Medulla oblongata (tissue), 1 donor: Measurements from ENCODE around the gene ADPRS.
A peak's percentile ranks its signal among the peaks of the same experiment; 100 is the strongest.

ENCODE experiments used
- DNase-seq: peaks from one replicate; pipeline ENCODE4 v3.0.0-alpha.2; 2015; ENCODE audit errors: extremely low spot score

The ADPRS gene, protein sequence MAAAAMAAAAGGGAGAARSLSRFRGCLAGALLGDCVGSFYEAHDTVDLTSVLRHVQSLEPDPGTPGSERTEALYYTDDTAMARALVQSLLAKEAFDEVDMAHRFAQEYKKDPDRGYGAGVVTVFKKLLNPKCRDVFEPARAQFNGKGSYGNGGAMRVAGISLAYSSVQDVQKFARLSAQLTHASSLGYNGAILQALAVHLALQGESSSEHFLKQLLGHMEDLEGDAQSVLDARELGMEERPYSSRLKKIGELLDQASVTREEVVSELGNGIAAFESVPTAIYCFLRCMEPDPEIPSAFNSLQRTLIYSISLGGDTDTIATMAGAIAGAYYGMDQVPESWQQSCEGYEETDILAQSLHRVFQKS

DNA sequence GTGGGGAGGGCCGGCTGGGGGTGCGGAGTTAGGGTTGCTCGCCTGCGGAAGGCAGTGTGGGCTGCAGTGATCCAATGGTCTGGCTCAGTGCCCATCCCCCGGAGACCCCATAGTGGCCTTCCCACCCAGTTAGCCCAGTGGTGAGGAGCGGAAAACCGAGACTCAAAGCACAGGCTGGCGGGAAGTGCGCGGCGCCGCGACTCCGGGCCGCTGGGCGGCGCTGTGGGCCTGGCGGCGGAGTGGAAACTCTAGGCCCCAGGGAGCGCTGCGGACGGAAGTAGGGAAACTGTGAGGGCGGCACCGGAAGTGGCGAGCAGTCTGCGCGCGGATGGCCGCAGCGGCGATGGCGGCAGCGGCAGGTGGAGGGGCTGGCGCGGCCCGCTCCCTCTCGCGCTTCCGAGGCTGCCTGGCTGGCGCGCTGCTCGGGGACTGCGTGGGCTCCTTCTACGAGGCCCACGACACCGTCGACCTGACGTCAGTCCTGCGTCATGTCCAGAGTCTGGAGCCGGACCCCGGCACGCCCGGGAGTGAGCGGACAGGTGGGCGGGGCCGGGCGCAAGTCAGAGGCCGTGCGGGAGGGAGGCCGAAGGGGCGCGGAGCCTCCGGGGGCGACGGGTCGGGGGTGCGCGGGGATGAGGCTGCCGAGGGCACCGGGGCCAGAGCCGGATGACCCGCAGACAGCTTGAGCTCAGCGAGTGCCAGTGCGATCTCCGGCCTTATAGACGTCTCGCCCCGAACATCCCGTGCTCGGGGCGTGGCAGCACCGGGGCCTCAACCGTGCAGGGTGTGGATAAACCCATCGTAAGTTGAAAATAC lies at the start of gene ADPRS:
ADPRS (plus strand) TSS at position 316 of the 816 bp plus-strand sequence; CDS start at position 329, 13 bp downstream.
- DNase-seq, result peak; percentile 89

DNA sequence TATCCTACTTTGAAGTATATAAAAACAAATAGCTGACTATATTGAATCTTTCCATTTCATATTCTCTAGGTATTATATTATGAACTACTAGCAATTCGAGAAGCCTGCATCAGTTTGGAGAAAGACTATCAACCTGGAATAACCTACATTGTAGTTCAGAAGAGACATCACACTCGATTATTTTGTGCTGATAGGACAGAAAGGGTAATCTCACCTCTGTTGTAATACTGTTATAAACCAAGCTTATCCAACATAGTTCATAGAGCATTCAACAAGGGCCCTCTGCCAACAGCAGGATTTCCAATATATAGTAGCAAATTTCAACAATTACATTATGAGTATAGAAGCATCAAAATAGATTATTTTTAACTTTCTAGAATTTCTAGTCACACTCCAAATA lies 48.5 kb upstream of the ADPRS start:
- no peak for DNase-seq

DNA sequence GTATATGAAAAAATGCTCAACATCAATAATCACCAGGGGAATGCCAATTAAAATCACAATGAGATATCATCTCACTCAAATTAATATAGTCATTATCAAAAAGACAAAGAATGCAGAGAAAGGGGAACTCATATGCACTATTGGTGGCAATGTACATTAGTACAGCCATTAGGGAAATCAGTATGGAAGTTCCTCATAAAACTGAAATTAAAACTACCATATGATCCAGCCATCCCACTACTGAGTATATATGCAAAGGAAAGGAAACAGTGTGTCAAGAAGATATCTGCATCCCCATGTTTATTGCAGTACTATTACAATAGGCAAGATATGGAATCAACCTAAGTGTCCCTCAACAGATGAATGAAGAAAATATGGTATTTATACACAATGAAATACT lies 36.9 kb upstream of the ADPRS start:
- DNase-seq, result no peak

DNA sequence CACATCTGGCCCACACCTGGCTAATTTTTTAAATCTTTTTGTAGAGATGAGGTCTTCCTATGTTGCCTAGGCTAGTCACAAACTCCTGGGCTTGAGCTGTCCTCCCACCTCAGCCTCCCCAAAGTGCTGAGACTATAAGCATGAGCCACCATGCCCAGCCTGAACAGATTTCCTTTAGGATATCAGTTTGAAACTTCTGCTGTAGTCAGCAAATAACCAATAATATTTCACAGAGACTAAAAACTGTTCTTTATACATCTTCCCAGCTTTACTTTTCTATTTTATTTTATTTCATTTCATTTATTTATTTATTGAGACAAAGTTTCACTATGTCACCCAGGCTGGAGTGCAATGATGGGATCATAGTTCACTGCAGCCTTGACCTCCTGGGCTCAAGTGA lies 34.7 kb upstream of the ADPRS start:
- no peak for DNase-seq

DNA sequence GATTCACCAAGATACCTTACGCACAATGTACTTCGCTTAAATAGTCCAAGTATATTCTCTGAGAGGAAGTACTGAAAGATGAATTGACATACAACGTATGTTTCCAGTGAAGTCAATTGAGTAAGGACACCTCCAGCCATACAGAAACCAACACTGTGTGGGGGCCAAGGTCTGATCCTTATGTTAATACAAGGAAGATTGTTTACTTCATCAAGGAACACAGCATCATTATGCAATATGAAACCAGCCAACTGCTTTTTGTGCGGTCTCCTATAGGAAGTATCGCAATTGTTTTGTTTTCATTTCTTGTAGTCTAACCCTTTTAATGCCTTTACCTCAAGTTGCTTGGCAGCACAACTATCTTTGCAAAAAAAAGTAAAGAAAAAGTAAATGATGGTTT lies 33.0 kb upstream of the ADPRS start:
- no peak for DNase-seq

DNA sequence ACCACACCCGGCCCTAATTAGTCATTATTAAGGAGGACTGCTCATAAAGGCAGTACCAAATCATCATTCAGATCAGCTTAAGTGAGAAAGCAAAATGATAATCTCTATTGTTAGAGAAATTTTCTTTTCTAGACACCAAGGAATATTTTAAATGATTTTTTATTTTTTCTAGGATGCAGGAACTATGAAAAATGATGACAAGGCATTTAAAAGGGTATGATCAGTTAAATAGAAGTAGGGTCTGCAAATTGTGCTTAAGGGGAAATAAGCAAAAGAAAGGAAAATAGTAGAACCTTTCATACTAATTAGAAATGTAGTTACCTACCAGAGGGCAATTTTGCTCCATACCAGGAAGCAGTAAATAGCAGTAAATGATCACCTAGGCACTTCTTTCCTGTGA lies 26.4 kb upstream of the ADPRS start:
- no peak for DNase-seq

DNA sequence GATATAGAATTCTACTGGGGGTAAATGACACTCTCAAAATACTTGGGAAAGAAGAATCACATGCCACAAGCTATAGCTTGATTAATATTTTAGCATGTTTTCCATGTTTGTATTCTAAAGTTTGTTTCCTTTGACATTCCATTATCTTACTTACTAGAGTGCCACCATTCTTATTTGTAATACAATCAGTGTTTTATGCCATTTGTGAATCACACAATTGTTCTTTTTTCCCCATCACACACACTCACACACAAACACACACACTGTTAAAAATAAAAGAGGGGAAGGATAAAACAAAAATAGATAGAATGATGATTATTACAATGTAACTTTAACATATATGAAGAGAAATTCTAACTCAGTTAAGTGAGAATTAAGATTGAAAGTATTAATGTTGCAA lies 20.8 kb upstream of the ADPRS start:
- DNase-seq, result peak; percentile 74

DNA sequence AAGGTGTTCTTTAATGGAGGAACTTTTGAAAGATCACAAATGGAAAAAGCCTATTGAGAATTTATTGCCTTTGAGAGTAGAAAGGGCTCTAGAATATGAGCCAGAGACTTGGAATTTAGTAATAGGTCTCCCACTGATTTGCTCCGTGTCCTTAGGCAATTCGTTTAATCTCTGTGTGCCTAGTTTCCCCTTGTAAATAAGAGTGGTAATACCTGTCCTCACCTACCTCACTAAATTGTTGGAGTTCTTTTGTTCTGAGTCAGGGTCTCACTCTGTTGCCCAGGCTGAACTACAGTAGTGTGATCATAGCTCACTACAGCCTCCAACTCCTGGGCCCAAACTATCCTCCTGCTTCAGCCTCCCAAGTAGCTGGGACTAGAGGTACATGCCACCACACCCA lies 19.8 kb upstream of the ADPRS start:
- no peak for DNase-seq

DNA sequence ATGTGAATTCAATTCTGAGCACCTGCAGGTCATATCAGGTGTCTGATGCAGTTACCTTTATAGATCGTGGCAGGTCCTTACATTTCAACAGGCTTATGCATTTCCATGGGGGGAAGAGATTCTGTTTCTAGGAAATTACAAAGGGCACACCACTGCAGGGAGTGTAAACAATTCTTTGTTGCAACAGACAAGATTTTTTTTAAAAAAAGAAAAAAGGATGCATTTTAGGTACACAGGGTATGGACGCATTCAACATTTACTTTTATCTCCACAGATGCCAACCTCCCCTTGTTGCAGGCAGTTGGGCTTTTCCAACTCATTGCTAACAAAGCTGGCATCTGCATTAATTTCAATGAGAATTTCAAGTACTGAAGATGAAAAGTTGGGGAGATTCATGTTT lies 18.3 kb upstream of the ADPRS start:
- DNase-seq, result no peak

DNA sequence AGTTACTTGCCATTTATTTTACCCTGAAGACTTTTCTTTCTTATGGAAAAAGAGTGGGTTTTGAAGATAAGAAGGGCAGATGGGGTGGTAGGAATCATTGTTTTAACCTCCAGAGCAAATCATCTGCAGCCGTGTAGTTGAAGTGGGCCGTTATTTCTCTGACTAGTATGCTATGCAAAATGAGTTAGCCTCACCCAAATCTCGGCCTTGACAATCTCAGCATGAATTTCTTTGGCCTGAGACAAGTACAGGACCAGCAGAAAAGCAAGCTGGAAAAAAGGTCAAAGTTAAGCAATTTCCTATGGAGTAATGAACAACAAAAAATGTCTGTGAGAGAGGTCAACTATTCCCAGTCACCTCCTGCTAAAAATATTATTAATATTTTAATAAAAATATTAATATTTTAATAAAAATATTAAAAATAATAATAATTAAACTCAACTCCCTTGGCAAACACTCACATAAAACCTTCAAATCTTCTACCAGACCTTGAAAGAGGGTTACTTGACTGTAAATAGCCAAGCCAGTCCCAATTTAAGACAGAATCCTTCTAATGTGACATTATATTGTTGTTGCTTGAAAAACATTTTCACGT lies 11.6 kb upstream of the ADPRS start:
- DNase-seq, result no peak

DNA sequence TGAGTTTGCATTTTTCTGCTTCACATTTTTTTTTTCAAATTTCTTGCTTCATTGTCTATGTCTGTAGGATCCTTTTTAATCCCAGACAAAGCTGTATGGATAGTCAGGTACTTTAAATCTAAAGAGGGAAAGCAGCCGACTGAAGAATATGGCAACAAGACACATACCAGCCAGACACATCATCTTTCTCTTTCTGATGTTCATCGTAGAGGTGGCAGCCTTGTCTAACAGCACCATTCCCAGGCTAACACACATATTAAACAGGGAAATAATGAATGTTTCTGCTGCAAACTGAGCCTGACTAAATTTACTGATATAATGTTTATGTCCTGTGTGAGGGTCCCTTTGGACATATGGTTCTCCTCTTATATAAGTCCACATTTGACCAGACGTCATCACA lies 8.5 kb upstream of the ADPRS start:
- DNase-seq, result no peak

DNA sequence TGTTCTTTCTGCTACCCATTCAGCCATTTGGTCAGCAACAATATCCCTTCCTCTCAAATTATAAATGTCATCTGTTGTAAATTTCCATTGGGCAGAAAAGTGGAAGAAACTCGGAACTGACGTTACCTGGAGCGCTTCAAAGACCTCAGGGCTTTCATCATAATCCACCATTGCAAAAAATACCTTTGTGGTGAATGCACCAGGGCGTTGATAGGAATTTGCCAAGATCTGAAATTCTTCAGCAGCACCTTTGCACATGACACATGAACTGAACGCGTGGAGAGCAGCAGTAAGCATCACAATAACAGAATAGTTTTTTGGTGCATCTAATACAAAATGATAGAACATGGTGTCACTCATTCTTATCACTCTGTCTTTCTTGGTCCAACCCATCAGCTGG lies 7.9 kb upstream of the ADPRS start:
- DNase-seq, result no peak

DNA sequence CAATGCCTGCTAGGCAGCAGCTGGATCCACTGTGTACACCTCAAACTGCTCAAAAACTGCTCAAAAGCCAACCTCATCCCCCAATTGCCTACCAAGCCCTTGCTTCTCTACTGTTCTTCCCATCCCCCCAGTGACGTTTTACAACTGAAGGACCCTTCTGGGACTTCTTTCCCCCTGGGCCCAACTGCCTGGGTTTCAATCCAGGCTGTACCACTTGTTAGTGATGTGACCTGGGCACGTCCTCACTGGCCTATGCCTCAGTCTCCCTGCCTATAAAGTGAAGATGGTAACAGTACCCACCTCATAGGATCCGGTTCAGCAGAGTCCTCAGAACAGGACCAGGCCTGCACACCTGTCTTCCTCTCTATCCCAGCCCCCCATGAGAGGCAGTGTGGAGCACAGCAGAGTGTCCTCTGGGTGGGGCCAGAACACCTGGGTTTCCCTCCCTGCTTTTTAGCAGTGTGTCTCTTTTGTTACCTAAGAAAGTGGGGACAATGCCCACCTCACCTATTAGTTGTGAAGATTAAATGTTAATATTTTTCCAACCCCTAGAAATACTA lies 6.7 kb upstream of the ADPRS start:
- DNase-seq, result no peak

DNA sequence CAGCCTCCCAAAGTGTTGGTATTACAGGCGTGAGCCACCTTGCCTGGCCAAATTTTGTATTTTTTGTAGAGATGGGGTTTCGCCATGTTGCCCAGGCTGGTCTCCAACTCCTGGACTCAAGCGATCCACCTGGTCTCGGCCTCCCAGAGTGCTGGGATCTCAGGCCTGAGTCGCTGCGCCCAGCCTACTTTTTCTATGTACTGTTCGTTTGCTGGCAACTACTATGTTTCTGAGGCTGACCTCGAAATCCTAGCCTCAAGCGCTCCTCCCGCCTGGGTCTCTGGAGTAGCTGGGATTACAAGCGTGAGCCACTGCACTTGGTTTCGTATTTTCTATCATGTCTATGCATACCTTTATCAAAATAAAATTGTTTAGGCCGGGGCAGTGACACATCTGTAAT lies 5.5 kb upstream of the ADPRS start:
- no peak for DNase-seq

DNA sequence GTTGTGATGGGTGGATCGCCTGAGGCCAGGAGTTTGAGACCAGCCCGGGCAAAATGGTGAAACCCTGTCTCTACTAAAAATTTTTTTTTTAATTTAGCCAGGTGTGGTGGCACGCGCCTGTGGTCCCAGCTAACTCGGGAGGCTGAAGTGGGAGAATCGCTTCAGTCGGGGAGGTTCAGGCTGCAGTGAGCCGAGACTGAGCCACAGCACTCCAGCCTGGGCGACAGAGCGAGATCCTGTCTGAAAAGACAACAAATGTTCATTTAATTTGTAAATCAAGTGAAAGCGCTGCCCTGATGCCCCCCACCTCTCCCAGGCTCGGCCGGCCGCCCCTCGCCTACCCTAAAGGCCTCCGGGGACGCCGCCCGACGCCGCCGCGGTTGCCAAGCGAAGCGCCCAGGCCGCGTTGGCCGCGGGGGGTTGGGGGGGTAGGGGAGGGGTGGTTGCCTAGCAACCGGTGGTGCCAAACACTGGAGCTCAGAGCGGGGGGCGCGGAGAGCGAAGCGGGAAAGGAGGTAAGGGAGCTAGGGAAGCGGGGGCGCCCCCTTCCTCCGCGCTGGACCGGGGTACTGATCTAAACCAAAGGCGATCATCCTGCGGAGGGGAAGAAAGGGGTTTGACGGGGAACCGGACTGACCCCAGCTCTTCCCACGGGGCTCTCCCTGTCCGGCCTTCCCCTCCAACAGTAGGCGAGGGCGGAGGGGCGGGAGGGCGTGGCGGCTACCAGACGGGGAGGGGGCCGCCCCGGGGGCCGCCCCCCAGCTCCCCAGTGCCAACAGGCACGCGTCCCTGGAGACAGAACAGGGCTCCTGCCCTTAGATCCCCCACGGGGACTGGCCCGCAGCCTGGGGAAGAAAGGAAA lies 4.8 kb upstream of the ADPRS start, which contains the start of gene TEKT2:
TEKT2 (plus strand) TSS at position 460 of the 862 bp plus-strand sequence. CDS start 828 bp downstream, outside the sequence.
- peak; percentile 50 for DNase-seq

DNA sequence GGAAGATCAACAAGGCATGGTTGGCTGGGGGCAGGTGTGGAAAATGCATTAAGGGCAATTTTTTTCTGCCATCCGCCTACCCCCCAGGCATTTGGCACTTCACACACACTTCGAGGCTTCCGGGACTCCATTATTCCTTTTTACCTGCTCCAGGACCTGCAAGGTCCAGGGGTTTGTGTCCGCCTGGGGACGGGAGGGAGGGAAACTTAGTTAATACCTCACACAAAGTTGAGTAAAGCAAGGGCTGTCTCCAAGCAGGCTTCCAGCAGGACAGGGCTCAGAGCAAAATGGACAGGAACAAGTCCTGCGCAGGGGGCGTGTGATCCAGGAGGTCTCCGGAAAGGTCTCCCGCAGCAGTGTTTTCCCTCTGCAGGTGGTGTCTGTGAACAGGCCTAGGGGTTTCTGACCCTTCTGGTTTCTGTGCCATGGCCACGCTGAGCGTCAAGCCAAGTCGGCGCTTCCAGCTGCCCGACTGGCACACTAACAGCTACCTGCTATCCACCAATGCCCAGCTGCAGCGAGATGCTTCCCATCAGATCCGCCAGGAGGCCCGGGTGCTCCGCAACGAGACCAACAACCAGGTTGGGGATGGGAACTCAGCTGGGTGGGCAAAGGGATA lies 4.1 kb upstream of the ADPRS start:
- DNase-seq, result no peak

DNA sequence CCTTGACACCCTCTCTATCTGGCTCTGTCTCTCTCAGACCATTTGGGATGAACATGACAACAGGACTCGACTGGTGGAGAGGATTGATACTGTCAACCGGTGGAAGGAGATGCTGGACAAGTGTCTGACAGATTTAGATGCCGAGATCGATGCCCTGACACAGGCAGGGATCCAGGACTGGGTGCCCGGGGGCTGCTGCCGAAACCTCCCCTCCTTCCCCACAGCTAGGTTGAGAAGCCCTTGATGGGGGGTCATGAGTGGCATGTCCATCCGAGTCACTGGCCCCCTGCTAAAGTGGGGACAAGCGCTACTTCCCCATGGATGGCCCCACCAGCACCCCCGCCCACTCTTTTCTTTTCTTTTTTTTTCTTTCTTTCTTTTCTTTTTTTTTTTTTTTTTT lies 3.6 kb upstream of the ADPRS start:
- no peak for DNase-seq

DNA sequence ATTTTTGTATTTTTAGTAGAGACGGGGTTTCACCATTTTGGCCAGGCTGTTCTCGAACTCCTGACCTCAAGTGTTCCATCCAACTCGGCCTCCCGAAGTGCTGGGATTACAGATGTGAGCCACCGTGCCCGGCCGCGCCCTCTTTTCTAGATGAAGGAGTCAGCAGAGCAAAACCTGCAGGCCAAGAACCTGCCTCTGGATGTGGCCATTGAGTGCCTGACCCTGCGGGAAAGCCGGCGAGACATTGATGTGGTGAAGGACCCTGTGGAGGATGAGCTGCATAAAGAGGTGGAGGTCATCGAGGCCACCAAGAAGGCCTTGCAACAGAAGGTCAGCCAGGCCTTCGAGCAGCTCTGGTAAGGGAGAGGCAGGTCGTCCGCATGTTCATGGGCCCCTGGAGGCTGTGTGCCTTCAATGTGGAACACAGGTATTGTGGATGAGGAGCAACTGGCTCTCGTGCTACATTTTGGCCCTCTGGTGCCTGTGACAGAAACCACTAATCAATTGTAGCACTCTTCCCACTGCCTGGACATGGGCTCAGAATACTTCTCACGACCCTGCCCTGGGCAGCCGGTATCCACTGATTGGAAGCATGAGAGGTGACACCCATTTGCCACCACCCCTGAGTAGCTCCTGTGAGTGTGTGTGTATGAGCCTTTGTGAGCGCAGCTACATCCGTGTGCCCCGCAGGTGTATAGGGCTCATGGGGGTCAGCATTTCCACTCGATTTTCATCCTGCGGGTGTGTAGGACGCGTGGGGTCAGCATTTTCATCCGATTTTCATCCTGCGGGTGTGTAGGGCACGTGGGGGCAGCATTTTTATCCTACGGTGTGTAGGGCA lies 2.8 kb upstream of the ADPRS start:
- no peak for DNase-seq

DNA sequence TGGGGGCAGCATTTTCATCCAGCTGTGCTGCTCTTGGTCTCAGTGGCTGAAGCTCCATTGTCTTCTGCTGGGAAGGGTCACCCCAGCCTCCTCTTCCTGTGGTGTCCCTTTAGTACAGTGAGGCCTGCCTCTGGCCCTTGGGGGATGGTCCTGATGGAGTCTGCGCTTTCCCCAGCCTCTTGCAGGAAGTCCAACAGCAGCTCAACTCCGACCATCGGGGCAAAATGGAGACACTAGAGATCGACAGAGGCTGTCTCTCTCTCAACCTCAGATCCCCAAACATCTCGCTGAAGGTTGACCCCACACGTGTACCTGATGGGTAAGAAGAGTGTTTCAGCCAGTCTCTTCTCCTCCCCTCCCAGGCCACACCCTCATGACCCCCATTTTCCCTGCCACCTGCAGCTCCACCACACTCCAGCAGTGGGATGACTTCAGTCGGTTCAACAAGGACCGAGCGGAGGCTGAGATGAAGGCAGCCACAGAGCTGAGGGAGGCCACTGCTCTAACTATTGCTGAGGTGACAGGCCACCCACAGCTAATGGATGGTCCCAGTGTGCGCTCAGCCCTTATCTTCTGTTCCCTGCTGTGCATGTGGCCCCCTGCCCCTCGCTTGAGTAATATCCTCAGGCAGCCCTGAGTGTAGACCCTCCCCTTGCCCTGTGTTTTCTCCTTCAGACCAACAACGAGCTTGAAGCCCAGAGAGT lies 2.0 kb upstream of the ADPRS start:
- DNase-seq, result no peak
